Vagina (tissue), 2 donors: ENCODE data around the gene FUBP1. TPM values are rescaled to one million over a fixed set of nuclear protein-coding genes. Genes with fewer than 3 reads are reported as not detected.
"Not testable (repeated sequence)": the region's sequence is repeated elsewhere in the genome, so short reads cannot be mapped to it uniquely, and the experiment has no call there.

Experiments
- DNase-seq, 2 donors: peaks; one replicate each; pipeline ENCODE4 v3.0.0-alpha.2; 2017; ENCODE audit errors: extremely low spot score in 2 of 2
- H3K27ac ChIP-seq: fragments of 200-600 bp; sonication (generic); one replicate; pipeline ENCODE4 v1.5.1; 2019
- H3K27me3 ChIP-seq: fragments of 200-600 bp; sonication (generic); one replicate; pipeline ENCODE4 v1.5.1; 2019
- H3K36me3 ChIP-seq, 2 donors: fragments of 200-600 bp; sonication (generic); one replicate each; pipeline ENCODE4 v1.5.1; 2017 to 2019
- H3K4me1 ChIP-seq: fragments of 200-600 bp; sonication (generic); one replicate; pipeline ENCODE4 v1.5.1; 2019
- H3K4me3 ChIP-seq, 2 donors: fragments of 200-600 bp; sonication (generic); 1 replicate in 1 of 2; 2 replicates in 1 of 2; pipeline ENCODE4 v1.5.1; 2016 to 2019
- H3K9me3 ChIP-seq: fragments of 200-600 bp; sonication (generic); one replicate; pipeline ENCODE4 v1.5.1; 2019
- CTCF ChIP-seq, 3 experiments: fragments of 450-650 bp in 2 of 3; fragments of 200-600 bp in 1 of 3; sonication (generic) in 1 of 3; IDR thresholded peaks; one replicate each; pipeline ENCODE4 v1.5.1; 2017 to 2019; ENCODE audit warnings: antibody characterized with exemption in 3 of 3, mild to moderate bottlenecking in 2 of 3, moderate library complexity in 2 of 3
- POLR2A ChIP-seq, 2 donors: fragments of 450-650 bp; IDR thresholded peaks; one replicate each; pipeline ENCODE4 v1.6.1; 2017; ENCODE audit warnings: antibody characterized with exemption in 2 of 2, mild to moderate bottlenecking in 2 of 2, moderate library complexity in 2 of 2
- POLR2AphosphoS5 ChIP-seq, 2 donors: sonication (generic); formaldehyde crosslinking; IDR thresholded peaks; one replicate each; pipeline ENCODE4 v1.9.0; 2017; ENCODE audit warnings: antibody characterized with exemption in 2 of 2, mild to moderate bottlenecking in 2 of 2, low read depth in 1 of 2; ENCODE audit not compliant: insufficient read depth in 1 of 2
- intact Hi-C: fragments of 100-400 bp; cut with DNase I; formaldehyde crosslinking; loops from one replicate; pipeline ENCODE4 v1.15.1; 2023
- total RNA-seq: library from RNA; depleted of rRNA; stranded (reverse); fragments of >200 nt; gene quantifications from one replicate; pipeline ENCODE4 v1.2.3, GENCODE V29; 2016

The FUBP1 gene
- total RNA-seq, 1 donor from 2014 or later: 85.7 TPM

GRCh38 chr1:77925956-77926355, 52.9 kb downstream of the FUBP1 start:
- intact Hi-C loops: no loop called here
- H3K27me3 ChIP-seq: no peaks in the 10 kb centered on the region
- H3K27ac ChIP-seq: no peak overlapping the region
- no peaks in the 10 kb centered on the region for H3K9me3 ChIP-seq
- TF ChIP-seq CTCF (IDR thresholded peaks at IDR 0.05) (no peak), POLR2A (IDR thresholded peaks at IDR 0.05) (no peak), POLR2AphosphoS5 (IDR thresholded peaks at IDR 0.05; ENCODE audit: insufficient read depth in 1 of 2, low read depth in 1 of 2) (no peak)
- H3K36me3 ChIP-seq: no peaks in the 10 kb centered on the region
- H3K4me3 ChIP-seq: no peak overlapping the region
- DNase-seq: no peak
- no peaks in the 10 kb centered on the region for H3K4me1 ChIP-seq

GRCh38 chr1:77925518-77925917, 53.4 kb downstream of the FUBP1 start:
- Histone ChIP-seq H3K36me3 (no peaks in the 10 kb centered on the region), H3K27ac (no peak overlapping the region), H3K9me3 (no peaks in the 10 kb centered on the region), H3K4me1 (no peaks in the 10 kb centered on the region), H3K27me3 (no peaks in the 10 kb centered on the region), H3K4me3 (no peak overlapping the region)
- DNase-seq: no peak
- TF ChIP-seq CTCF (IDR thresholded peaks at IDR 0.05) (no peak), POLR2AphosphoS5 (IDR thresholded peaks at IDR 0.05; ENCODE audit: insufficient read depth in 1 of 2, low read depth in 1 of 2) (no peak), POLR2A (IDR thresholded peaks at IDR 0.05) (no peak)
- intact Hi-C loops: no loop called here

GRCh38 chr1:77918918-77919317, 60.0 kb downstream of the FUBP1 start:
- intact Hi-C loops, H3K9me3 ChIP-seq, H3K4me3 ChIP-seq, H3K27ac ChIP-seq, DNase-seq, H3K27me3 ChIP-seq, H3K4me1 ChIP-seq, H3K36me3 ChIP-seq: not testable (repeated sequence)

GRCh38 chr1:77910116-77910515, 68.8 kb downstream of the FUBP1 start:
- Histone ChIP-seq H3K27me3 (no peaks in the 10 kb centered on the region), H3K4me1 (no peaks in the 10 kb centered on the region), H3K36me3 (no peaks in the 10 kb centered on the region), H3K27ac (no peak overlapping the region), H3K9me3 (no peaks in the 10 kb centered on the region), H3K4me3 (no peak overlapping the region)
- intact Hi-C loops: no loop called here
- TF ChIP-seq POLR2AphosphoS5 (IDR thresholded peaks at IDR 0.05; ENCODE audit: insufficient read depth in 1 of 2, low read depth in 1 of 2) (no peak), CTCF (IDR thresholded peaks at IDR 0.05) (no peak), POLR2A (IDR thresholded peaks at IDR 0.05) (no peak)
- no peak for DNase-seq

GRCh38 chr1:77906624-77907023, 72.2 kb downstream of the FUBP1 start:
- Histone ChIP-seq H3K27ac (no peak overlapping the region), H3K27me3 (no peaks in the 10 kb centered on the region), H3K4me3 (no peak overlapping the region), H3K36me3 (no peaks in the 10 kb centered on the region), H3K9me3 (no peaks in the 10 kb centered on the region), H3K4me1 (no peaks in the 10 kb centered on the region)
- intact Hi-C loops: no loop called here
- no peak for DNase-seq
- TF ChIP-seq POLR2AphosphoS5 (IDR thresholded peaks at IDR 0.05; ENCODE audit: insufficient read depth in 1 of 2, low read depth in 1 of 2) (no peak), CTCF (IDR thresholded peaks at IDR 0.05) (no peak), POLR2A (IDR thresholded peaks at IDR 0.05) (no peak)
